ENCODE measurements around the gene IFNL1. TPM values are rescaled to one million over a fixed set of nuclear protein-coding genes. Genes with fewer than 3 reads are reported as not detected.
"Not testable (repeated sequence)": the region's sequence is repeated elsewhere in the genome, so short reads cannot be mapped to it uniquely, and the experiment has no call there.

IFNL1 gene
- total and polyA plus RNA-seq, 2 donors, result not detected

DNA sequence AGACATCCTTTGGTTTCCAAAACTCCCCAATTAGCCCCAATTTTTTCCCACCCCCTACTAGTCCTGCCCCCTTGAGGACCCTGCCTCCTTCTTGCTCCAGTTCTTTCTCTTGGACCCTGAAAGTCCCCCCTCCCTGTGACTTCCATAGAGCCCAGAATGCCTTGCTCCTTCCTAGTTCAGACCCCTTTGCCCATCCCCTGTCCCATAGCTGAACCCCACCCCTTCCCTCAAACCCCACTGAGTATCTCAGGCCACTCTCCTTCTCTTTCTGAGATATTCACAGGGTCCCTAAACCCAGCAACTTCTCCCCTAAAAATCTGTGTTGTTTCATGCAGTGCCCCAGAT lies 25.6 kb downstream of the IFNL1 start:
- Histone ChIP-seq H3K27ac (ENCODE audit: low read depth) (no peak overlapping the region), H3K4me1 (ENCODE audit: insufficient read depth) (no peaks in the 10 kb centered on the region), H3K4me3 (ENCODE audit: low read depth, low read length) (no peak overlapping the region), H3K36me3 (ENCODE audit: insufficient read depth) (no peaks in the 10 kb centered on the region)
- no peak for DNase-seq (ENCODE audit: extremely low spot score)

DNA sequence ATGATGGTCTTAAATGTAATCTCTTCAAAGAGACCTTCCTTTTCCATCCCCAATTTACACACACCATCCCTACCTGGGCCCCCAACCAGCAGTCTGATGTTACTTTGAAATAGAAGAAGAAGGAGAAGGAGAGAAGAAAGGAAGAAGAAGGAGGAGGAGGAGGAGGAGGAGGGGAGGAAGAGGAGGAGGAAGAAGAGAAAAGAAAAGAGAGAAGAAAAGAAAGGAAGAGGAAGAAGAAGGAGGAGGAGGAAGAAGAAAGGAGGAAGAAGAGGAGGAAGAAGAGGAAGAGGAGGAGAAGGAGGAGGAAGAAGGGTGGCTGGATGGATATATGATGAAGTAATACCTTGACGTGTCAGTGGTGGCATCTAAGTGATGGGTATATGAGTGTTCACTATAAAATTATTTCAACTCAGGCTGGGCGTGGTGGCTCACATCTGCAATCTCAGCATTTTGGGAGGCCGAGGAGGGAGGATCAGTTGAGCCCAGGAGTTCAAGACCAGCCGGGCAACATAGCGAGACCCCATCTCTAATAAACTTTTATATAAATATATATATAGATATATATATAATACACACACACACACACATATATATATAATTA lies 28.1 kb downstream of the IFNL1 start:
- H3K27ac ChIP-seq (ENCODE audit: low read depth), result no peak overlapping the region
- no peaks in the 10 kb centered on the region for H3K4me1 ChIP-seq (ENCODE audit: insufficient read depth)
- H3K36me3 ChIP-seq (ENCODE audit: insufficient read depth), result no peaks in the 10 kb centered on the region
- DNase-seq (ENCODE audit: extremely low spot score), result no peak
- H3K4me3 ChIP-seq (ENCODE audit: low read depth, low read length), result no peak overlapping the region
- 78% methylated on average over 5 of the region's 5 CpGs for WGBS

DNA sequence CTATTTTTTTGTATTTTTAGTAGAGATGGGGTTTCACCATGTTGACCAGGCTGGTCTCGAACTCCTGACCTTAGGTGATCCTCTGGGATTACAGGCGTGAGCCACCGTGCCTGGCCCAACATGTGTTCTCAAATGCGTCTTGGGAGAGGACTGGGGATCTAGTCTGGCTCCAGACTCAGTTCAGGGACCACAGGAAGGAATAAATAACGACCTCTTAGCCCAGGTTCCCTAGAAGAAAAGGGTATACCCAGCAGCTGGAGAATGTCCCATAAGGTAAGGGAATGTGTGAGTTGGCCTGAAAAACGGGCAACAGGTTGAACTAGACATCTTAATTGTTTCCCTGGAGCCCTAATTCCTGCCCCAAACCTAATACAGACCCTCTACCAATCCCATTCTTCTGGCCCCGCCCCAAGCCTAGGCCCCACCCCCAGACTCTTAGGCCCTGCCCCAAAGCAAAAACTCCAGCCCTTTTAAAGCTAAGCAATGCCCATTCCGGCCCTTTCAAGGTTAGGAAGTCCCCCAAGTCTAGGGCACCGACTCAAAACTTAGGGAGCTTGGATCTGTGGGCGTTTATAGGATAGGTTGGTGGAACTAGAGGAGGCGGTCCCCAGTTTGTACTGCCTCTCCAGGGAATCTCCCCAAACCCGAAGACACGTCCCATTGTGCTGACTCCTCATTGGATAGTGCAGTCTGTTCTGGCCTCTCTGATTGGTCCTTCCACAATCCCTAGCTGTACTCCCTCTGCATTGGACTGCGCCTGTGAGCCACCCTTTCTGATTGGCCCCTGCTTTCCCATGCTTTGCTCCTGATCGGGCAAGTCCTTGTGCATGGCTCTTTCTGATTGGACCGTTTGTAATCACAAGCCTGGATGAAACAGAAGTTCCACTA lies 29.8 kb downstream of the IFNL1 start:
- H3K36me3 ChIP-seq (ENCODE audit: insufficient read depth), result no peaks in the 10 kb centered on the region
- no peaks in the 10 kb centered on the region for H3K4me1 ChIP-seq (ENCODE audit: insufficient read depth)
- DNase-seq (ENCODE audit: extremely low spot score), result no peak
- no peak overlapping the region for H3K4me3 ChIP-seq (ENCODE audit: low read depth, low read length)
- WGBS, result 77% methylated on average over 16 of the region's 16 CpGs
- H3K27ac ChIP-seq (ENCODE audit: low read depth), result no peak overlapping the region

DNA sequence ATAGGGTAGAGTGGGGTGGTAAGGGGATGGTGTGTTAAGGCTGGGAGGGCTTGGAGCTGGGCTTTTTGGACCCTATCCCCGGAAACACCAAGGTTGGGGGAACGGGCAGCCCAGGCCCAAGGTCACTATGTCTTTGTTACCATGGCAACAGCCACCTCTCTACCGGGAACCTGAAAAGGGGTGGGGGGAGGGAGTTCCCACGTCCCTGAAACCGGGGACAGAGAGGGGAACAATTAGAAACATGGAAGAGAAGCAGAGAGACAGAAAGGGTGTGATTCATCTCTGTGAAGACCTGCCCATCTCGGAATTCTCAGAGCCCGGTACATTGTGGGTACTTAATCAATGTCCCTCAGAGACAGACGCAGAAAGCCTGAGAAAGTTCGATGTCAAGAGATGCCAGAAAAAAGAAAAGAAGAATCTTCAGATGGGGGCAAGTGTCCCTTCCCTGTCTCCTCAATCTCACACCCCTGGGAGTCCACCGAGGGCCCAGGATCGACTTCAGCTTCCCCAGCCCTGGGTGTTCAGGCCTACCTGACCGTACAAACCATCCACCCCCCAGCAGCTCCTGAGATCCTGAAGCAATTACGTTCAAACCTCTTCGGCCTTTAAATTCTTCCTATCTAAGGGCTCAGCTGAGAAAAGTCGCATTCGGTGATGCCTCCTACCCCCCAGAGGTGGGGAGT lies 31.3 kb downstream of the IFNL1 start:
- no peak for DNase-seq (ENCODE audit: extremely low spot score)
- no peak overlapping the region for H3K27ac ChIP-seq (ENCODE audit: low read depth)
- H3K36me3 ChIP-seq (ENCODE audit: insufficient read depth), result no peaks in the 10 kb centered on the region
- 64% methylated on average over 16 of the region's 16 CpGs for WGBS
- no peak overlapping the region for H3K4me3 ChIP-seq (ENCODE audit: low read depth, low read length)
- H3K4me1 ChIP-seq (ENCODE audit: insufficient read depth), result no peaks in the 10 kb centered on the region

DNA sequence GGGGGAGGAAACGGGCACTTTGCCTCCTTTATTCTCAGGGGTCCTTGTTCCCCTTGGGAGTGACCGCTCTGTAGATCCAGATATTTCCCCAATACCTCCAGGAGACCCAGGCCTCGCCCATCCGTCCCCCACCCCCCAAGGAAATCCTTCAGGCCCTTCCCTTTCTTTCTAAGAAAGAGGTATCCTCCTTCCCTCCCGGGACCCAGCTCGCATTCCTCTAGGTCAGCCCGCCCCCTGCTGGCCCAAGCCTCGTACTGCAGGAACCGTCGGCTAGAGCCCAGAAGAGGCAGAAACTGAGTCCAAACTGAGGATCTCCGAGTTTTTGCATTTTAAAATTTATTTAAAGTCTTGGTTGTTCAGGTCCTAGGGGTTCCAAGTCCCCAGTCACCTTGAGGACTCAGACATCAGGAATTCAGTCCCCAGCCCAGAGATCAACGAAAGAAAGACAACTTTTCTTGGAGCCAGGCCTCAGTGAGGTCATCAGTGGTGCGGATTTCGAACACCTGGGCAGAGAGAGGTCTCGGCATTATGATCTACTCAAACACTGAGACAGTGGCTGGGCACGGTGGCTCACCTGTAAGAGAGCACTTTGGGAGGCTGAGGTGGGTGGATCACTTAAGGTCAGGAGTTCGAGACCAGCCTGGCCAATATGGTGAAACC lies 32.0 kb downstream of the IFNL1 start:
- H3K4me1 ChIP-seq (ENCODE audit: insufficient read depth), result no peaks in the 10 kb centered on the region
- no peaks in the 10 kb centered on the region for H3K36me3 ChIP-seq (ENCODE audit: insufficient read depth)
- no peak overlapping the region for H3K4me3 ChIP-seq (ENCODE audit: low read depth, low read length)
- WGBS, result 25% methylated on average over 17 of the region's 17 CpGs
- no peak overlapping the region for H3K27ac ChIP-seq (ENCODE audit: low read depth)
- DNase-seq (ENCODE audit: extremely low spot score), result peak; percentile 46

DNA sequence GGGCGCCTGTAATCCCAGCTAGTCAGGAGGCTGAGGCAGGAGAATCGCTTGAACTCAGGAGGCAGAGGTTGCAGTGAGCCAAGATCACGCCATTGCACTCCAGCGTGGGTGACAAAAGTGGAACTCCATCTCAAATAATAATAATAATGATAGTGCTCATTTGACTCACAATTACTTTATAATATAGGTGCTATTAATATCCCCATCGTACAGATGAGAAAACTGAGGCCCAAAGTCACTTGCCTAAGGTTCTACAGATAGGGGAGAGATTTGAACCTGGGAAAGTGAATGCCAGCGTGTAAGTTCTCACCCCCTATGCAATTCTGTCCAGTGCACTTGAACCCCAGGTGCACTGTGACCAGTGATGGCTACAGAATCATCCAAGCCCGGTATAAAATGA lies 33.7 kb downstream of the IFNL1 start:
- no peak for DNase-seq (ENCODE audit: extremely low spot score)
- Histone ChIP-seq H3K4me3 (ENCODE audit: low read depth, low read length) (no peak overlapping the region), H3K36me3 (ENCODE audit: insufficient read depth) (no peaks in the 10 kb centered on the region), H3K4me1 (ENCODE audit: insufficient read depth) (no peaks in the 10 kb centered on the region), H3K27ac (ENCODE audit: low read depth) (no peak overlapping the region)
- 89% methylated on average over 7 of the region's 7 CpGs for WGBS

DNA sequence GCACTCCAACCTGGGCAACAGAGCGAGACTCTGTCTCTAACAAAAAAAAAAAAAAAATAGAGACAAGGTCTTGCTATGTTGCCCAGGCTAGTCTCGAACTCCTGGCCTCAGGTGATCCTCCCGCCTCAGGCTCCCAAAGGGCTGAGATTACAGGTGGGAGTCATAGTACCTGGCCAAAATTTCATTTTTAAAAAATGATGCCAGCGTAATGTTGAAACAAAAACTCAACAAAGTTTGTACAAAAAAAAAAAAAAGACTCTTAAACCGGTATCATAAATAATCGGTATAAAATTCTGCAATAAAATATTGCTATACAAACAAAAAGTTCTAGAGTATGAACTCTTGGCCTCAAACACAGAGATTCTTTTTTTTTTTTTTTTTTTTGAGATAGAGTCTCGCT lies 36.1 kb downstream of the IFNL1 start:
- H3K27ac ChIP-seq (ENCODE audit: low read depth), result no peak overlapping the region
- no peaks in the 10 kb centered on the region for H3K4me1 ChIP-seq (ENCODE audit: insufficient read depth)
- no peaks in the 10 kb centered on the region for H3K36me3 ChIP-seq (ENCODE audit: insufficient read depth)
- 64% methylated on average over 7 of the region's 7 CpGs for WGBS
- no peak overlapping the region for H3K4me3 ChIP-seq (ENCODE audit: low read depth, low read length)
- no peak for DNase-seq (ENCODE audit: extremely low spot score)

DNA sequence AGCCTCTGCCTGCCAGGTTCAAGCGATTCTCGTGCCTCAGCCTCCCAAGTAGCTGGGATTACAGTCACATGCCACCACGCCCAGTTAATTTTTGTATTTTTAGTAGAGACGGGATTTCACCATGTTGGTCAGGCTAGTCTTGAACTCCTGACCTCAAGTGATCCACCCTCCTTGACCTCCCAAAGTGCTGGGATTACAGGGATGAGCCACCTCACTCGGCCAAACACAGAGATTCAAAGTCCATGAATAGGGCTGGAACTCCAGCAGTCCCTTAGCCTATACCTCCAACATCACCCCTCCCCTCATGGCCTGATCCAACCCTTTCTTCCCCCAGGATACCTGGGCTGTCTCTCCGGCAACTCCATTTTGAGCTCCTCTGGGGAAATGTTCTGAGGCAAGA lies 36.5 kb downstream of the IFNL1 start:
- DNase-seq (ENCODE audit: extremely low spot score); H3K36me3 ChIP-seq (ENCODE audit: insufficient read depth); H3K4me1 ChIP-seq (ENCODE audit: insufficient read depth); H3K4me3 ChIP-seq (ENCODE audit: low read depth, low read length); H3K27ac ChIP-seq (ENCODE audit: low read depth): not testable (repeated sequence)
- 63% methylated on average over 6 of the region's 6 CpGs for WGBS

DNA sequence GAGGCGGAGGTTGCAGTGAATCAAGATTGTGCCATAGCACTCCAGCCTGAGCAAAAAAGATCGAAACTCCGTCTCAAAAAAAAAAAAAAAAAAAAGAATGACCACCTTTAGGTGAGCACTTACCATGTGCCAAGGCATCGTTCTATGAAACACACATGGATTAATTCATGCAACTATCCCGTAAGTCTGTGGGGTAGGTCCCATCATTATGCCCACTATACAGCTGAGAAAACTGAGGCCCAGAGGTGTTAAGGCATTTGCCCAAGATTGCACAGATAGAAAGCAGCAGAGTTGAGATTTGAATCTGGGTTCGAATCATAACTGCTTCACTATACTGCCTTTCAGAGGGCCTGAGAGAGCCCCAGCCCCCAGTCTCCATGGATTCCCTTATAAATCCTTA lies 37.3 kb downstream of the IFNL1 start:
- no peak overlapping the region for H3K4me3 ChIP-seq (ENCODE audit: low read depth, low read length)
- no peak overlapping the region for H3K27ac ChIP-seq (ENCODE audit: low read depth)
- WGBS, result 95% methylated on average over 6 of the region's 6 CpGs

DNA sequence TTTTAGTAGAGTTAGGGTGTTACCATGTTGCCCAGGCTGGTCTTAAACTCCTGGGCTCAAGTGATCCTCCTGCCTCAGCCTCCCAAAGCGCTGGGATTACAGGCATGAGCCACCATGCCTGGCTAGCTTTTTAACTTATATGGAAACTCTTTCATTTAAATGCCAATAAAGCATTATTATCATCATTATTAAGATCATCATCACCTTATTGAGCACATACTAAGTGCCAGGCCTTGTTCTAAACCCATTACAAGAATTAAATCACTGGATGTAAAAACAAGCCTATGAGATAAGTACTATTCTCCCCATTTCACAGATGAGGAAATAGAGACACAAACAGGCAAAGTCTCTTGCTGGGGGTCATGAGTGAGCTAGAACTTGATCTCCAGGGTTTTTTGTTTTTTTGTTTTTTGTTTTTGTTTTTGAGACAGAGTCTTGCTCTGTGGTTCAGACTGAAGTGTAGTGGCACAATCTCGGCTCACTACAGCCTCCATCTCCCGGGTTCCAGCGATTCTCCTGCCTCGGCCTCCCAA lies 38.3 kb downstream of the IFNL1 start:
- Histone ChIP-seq H3K4me3 (ENCODE audit: low read depth, low read length) (no peak overlapping the region), H3K27ac (ENCODE audit: low read depth) (no peak overlapping the region), H3K36me3 (ENCODE audit: insufficient read depth) (no peaks in the 10 kb centered on the region), H3K4me1 (ENCODE audit: insufficient read depth) (no peaks in the 10 kb centered on the region)
- DNase-seq (ENCODE audit: extremely low spot score), result no peak
- 87% methylated on average over 5 of the region's 5 CpGs for WGBS

More for the DNA sequence above, 37.3 kb downstream of the IFNL1 start:
- no peaks in the 10 kb centered on the region for H3K36me3 ChIP-seq (ENCODE audit: insufficient read depth)
- DNase-seq (ENCODE audit: extremely low spot score), result no peak
- H3K4me1 ChIP-seq (ENCODE audit: insufficient read depth), result no peaks in the 10 kb centered on the region

DNA sequence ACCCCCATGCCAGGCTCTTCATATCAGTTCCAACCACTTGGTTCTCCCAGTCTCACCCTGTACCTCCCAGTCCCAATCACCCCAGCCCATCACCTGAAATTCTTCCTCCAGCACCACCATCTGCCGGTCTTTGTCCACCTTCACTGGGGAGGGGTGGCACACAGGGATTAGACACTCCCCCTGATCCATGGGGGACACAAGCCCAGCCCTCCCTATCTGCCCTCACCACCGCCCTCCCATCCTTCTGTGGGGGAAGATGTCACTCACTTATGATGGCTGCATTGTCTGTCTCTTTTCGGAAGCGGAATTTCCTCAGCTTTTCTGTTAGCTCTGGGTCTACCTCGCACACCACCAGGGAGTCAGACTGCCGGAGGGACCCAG lies 39.0 kb downstream of the IFNL1 start:
- 64% methylated on average over 6 of the region's 6 CpGs for WGBS
- H3K36me3 ChIP-seq (ENCODE audit: insufficient read depth), result no peaks in the 10 kb centered on the region
- H3K4me3 ChIP-seq (ENCODE audit: low read depth, low read length), result peak overlapping the region; percentile 39
- H3K27ac ChIP-seq (ENCODE audit: low read depth), result peak overlapping the region; percentile 56
- no peaks in the 10 kb centered on the region for H3K4me1 ChIP-seq (ENCODE audit: insufficient read depth)
- DNase-seq (ENCODE audit: extremely low spot score), result no peak

DNA sequence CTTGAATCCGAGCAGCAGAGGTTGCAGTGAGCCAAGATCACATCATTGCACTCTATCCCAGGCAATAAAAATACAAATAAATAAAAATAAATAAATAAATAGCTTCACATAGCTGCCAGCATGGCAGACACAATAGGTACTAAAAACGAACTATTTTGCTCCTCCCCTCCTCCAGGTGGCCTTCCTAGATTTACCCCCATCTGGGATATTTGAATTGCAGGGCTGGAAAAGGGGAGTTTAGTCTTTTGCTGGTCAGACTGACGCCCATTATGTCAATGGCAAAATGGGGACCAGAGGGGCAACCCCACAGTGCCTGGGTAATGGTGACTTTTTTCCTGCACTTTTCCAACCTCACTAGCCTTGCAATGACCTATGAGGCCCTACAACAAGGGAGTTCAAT lies 40.3 kb downstream of the IFNL1 start:
- Histone ChIP-seq H3K36me3 (ENCODE audit: insufficient read depth) (no peaks in the 10 kb centered on the region), H3K4me1 (ENCODE audit: insufficient read depth) (no peaks in the 10 kb centered on the region), H3K4me3 (ENCODE audit: low read depth, low read length) (no peak overlapping the region), H3K27ac (ENCODE audit: low read depth) (no peak overlapping the region)
- 61% methylated on average over 3 of the region's 3 CpGs for WGBS
- no peak for DNase-seq (ENCODE audit: extremely low spot score)

DNA sequence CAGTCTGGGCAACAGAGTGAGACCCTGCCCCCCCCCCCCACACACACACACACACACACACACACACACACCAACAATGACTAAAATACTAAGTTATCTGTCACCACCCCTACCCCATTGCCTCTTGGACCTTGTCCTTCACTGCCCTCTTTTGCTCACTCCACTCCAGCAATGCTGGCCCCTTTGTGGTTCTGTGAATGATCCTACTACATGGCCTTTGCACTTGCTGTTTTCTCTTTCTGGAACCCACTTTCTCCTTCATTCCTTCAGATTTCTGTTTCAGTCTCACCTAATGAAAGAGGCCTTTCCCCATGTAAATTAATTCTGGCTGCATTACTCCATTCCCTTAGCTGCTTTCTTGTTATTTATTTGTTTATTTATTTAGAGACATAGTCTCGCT lies 43.5 kb downstream of the IFNL1 start:
- WGBS, result 93% methylated on average over 1 of the region's 1 CpG
- no peak overlapping the region for H3K4me3 ChIP-seq (ENCODE audit: low read depth, low read length)
- H3K36me3 ChIP-seq (ENCODE audit: insufficient read depth), result no peaks in the 10 kb centered on the region
- DNase-seq (ENCODE audit: extremely low spot score), result no peak
- H3K4me1 ChIP-seq (ENCODE audit: insufficient read depth), result no peaks in the 10 kb centered on the region
- H3K27ac ChIP-seq (ENCODE audit: low read depth), result no peak overlapping the region
